GM23338 (cell line): ENCODE data around the gene PRKAA1. TPM values are rescaled to one million over a fixed set of nuclear protein-coding genes. Genes with fewer than 3 reads are reported as not detected.
"Not testable (repeated sequence)": the region's sequence is repeated elsewhere in the genome, so short reads cannot be mapped to it uniquely, and the experiment has no call there.

Experiments
- ATAC-seq: fragments of 200-7000 bp; cut with Tn5 transposase; 3 replicates; pipeline ENCODE4 v1.9.1; 2020
- DNase-seq: peaks from one replicate; pipeline ENCODE4 v3.0.0-alpha.2; 2015; ENCODE audit warnings: low spot score
- H2AFZ ChIP-seq: fragments of 200-600 bp; sonication (generic); 2 replicates; pipeline ENCODE4 v1.8.0; 2016; ENCODE audit warnings: antibody characterized with exemption, mild to moderate bottlenecking, moderate library complexity
- H3F3A ChIP-seq: fragments of 200-600 bp; sonication (generic); replicated peaks from 2 replicates; pipeline ENCODE4 v1.8.0; 2017; ENCODE audit warnings: antibody characterized with exemption, mixed run types, low read depth
- H3K27ac ChIP-seq: fragments of 200-600 bp; sonication (generic); 2 replicates; pipeline ENCODE4 v1.6.1; 2016; ENCODE audit warnings: low read depth
- H3K27me3 ChIP-seq: fragments of 200-600 bp; sonication (generic); 2 replicates; pipeline ENCODE4 v1.8.0; 2016; ENCODE audit warnings: mild to moderate bottlenecking, mixed run types, moderate library complexity; ENCODE audit not compliant: insufficient read depth
- H3K36me3 ChIP-seq: fragments of 200-600 bp; sonication (generic); 2 replicates; pipeline ENCODE4 v1.8.0; 2016; ENCODE audit warnings: mild to moderate bottlenecking; ENCODE audit not compliant: insufficient read depth
- H3K4me1 ChIP-seq: fragments of 200-600 bp; sonication (generic); 2 replicates; pipeline ENCODE4 v1.8.0; 2016; ENCODE audit warnings: mild to moderate bottlenecking, moderate library complexity; ENCODE audit not compliant: insufficient read depth
- H3K4me2 ChIP-seq: fragments of 200-600 bp; sonication (generic); 2 replicates; pipeline ENCODE4 v1.7.1; 2017; ENCODE audit warnings: mixed run types
- H3K4me3 ChIP-seq: fragments of 200-600 bp; sonication (generic); 2 replicates; pipeline ENCODE4 v1.6.1; 2016; ENCODE audit warnings: mixed run types
- H3K79me2 ChIP-seq: fragments of 200-600 bp; sonication (generic); replicated peaks from 2 replicates; pipeline ENCODE4 v1.8.0; 2017; ENCODE audit warnings: mild to moderate bottlenecking; ENCODE audit not compliant: insufficient read depth
- H3K9me2 ChIP-seq: fragments of 200-600 bp; sonication (generic); 2 replicates; pipeline ENCODE4 v1.8.0; 2017; ENCODE audit not compliant: insufficient read depth
- H4K20me1 ChIP-seq: fragments of 200-600 bp; sonication (generic); replicated peaks from 2 replicates; pipeline ENCODE4 v1.8.0; 2017; ENCODE audit warnings: mild to moderate bottlenecking; ENCODE audit not compliant: insufficient read depth
- H3K27ac Mint-ChIP-seq: 2 replicates; pipeline ENCODE4 v1.8.0; 2020; ENCODE audit warnings: inconsistent platforms, mild to moderate bottlenecking, moderate library complexity, mixed read lengths
- H3K27me3 Mint-ChIP-seq: 3 replicates; pipeline ENCODE4 v1.8.0; 2022; ENCODE audit warnings: low read depth, mild to moderate bottlenecking, moderate library complexity, mixed read lengths, inconsistent platforms; ENCODE audit not compliant: insufficient read depth, poor library complexity
- H3K36me3 Mint-ChIP-seq: 3 replicates; pipeline ENCODE4 v1.8.0; 2021; ENCODE audit warnings: low read depth, mild to moderate bottlenecking, inconsistent platforms, moderate library complexity, mixed read lengths
- H3K4me1 Mint-ChIP-seq: 3 replicates; pipeline ENCODE4 v1.8.0; 2020; ENCODE audit warnings: mild to moderate bottlenecking, inconsistent platforms, mixed read lengths
- H3K4me3 Mint-ChIP-seq: 3 replicates; pipeline ENCODE4 v1.8.0; 2021; ENCODE audit warnings: moderate library complexity, mild to moderate bottlenecking, inconsistent platforms, mixed read lengths
- H3K9me3 Mint-ChIP-seq: 3 replicates; pipeline ENCODE4 v1.8.0; 2020; ENCODE audit warnings: moderate library complexity, mild to moderate bottlenecking, inconsistent platforms, mixed read lengths
- CREB1 ChIP-seq: fragments of 250-450 bp; sonication (Bioruptor Pico); IDR thresholded peaks from 2 replicates; pipeline ENCODE4 v1.5.0; 2020; ENCODE audit warnings: low read depth, mild to moderate bottlenecking, moderate library complexity
- EZH2 ChIP-seq: fragments of 200-600 bp; sonication (generic); IDR thresholded peaks from one replicate; pipeline ENCODE4 v1.8.0; 2017; ENCODE audit warnings: antibody characterized with exemption, mild to moderate bottlenecking, low read depth; ENCODE audit not compliant: unreplicated experiment
- ZNF114 ChIP-seq: fragments of 250-450 bp; sonication (Bioruptor Pico); IDR thresholded peaks from 2 replicates; pipeline ENCODE4 v1.5.0; 2020; ENCODE audit warnings: mild to moderate bottlenecking, moderate library complexity
- polyA plus RNA-seq: library from polyadenylated mRNA; unstranded; fragments of >200 nt; fragmentation: Nextera tagmentation; extraction: Ambion mirVana; gene quantifications from 2 replicates; pipeline ENCODE4 v1.2.1, GENCODE V29; 2016
- total RNA-seq: library from RNA; depleted of rRNA; stranded (reverse); fragments of >200 nt; shearing (Covaris generic); gene quantifications from 2 replicates; pipeline ENCODE4 v1.2.3, GENCODE V29; 2014
- TF ChIP-seq, protein P1 (sequence below): IDR thresholded peaks from one replicate; pipeline ENCODE4 v1.6.1; 2018; ENCODE audit warnings: antibody characterized with exemption; ENCODE audit not compliant: unreplicated experiment
- TF ChIP-seq, protein P2 (sequence below): fragments of 250-450 bp; sonication (Bioruptor Pico); IDR thresholded peaks from 2 replicates; pipeline ENCODE4 v1.5.0; 2020; ENCODE audit warnings: mild to moderate bottlenecking, moderate library complexity

The PRKAA1 gene
- total and polyA plus RNA-seq, 2 experiments from 2014 or later = 10.3 to 35.0 TPM

DNA sequence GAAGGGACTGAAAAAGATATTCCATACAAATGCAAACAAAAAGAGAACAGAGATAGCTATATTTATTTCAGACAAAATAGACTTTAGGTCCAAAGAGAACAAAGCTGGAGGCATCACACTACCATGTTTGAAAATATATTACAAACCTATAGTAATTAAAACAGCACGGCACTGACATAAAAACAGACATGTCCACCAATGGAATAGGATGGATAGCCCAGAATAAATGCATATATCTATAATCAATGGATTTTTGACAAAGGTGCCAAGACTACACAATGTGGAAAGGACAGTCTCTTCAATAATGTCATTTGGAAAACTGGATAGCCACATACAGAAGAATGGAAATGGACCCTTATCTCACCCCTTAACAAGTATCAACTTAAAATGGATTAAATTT lies 10.2 kb downstream of the PRKAA1 start (continued):
- TF ChIP-seq, protein P1, sequence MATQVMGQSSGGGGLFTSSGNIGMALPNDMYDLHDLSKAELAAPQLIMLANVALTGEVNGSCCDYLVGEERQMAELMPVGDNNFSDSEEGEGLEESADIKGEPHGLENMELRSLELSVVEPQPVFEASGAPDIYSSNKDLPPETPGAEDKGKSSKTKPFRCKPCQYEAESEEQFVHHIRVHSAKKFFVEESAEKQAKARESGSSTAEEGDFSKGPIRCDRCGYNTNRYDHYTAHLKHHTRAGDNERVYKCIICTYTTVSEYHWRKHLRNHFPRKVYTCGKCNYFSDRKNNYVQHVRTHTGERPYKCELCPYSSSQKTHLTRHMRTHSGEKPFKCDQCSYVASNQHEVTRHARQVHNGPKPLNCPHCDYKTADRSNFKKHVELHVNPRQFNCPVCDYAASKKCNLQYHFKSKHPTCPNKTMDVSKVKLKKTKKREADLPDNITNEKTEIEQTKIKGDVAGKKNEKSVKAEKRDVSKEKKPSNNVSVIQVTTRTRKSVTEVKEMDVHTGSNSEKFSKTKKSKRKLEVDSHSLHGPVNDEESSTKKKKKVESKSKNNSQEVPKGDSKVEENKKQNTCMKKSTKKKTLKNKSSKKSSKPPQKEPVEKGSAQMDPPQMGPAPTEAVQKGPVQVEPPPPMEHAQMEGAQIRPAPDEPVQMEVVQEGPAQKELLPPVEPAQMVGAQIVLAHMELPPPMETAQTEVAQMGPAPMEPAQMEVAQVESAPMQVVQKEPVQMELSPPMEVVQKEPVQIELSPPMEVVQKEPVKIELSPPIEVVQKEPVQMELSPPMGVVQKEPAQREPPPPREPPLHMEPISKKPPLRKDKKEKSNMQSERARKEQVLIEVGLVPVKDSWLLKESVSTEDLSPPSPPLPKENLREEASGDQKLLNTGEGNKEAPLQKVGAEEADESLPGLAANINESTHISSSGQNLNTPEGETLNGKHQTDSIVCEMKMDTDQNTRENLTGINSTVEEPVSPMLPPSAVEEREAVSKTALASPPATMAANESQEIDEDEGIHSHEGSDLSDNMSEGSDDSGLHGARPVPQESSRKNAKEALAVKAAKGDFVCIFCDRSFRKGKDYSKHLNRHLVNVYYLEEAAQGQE = no peak
- no peak for TF ChIP-seq ZNF114 (CRISPR knock-in tag)

DNA sequence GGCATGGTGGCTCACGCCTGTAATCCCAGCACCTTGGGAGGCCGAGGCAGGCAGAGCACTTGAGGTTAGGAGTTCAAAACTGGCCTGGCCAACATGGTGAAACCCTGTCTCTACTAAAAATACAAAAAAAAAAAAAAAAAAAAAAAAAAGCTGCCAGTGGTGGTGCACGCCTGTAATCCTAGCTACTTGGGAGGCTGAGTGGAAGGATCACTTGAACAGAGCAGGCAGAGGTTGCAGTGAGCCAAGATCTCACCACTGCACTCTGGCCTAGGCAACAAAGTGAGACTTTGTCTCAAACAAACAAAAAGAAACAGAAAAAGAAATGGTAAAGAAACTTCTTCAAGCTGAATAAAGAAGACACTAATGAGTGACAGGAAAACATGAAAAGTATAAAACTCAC lies 11.5 kb downstream of the PRKAA1 start:
- H3F3A ChIP-seq, H3K27ac Mint-ChIP-seq, H2AFZ ChIP-seq, H3K27me3 Mint-ChIP-seq, H3K4me2 ChIP-seq, H3K9me3 Mint-ChIP-seq, DNase-seq, H3K9me2 ChIP-seq, H3K4me1 Mint-ChIP-seq, H3K4me3 ChIP-seq, H3K27me3 ChIP-seq, H3K36me3 ChIP-seq, H3K4me3 Mint-ChIP-seq, ATAC-seq, H3K27ac ChIP-seq, H3K4me1 ChIP-seq: not testable (repeated sequence)
- H3K36me3 Mint-ChIP-seq = peaks cover 21% of the 10 kb centered on the region
- Histone ChIP-seq H4K20me1 (peaks cover 54% of the 10 kb centered on the region), H3K79me2 (peaks cover 100% of the 10 kb centered on the region)

DNA sequence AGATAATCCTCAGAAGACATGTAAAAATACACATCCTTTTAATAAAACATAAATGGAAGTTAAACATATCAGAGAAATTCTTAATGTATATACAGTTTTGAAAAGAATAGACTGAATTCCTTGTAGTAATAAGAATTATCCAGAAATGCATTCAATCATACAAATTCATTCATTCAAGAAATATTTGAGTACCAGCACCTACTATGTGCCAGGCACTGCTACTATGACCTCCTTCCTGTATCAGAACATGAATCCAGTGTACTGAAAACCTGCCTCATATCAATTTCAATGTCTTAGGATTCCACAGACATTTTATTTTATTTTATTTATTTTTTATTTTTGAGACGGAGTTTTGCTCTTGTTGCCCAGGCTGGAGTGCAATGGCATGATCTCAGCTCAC lies 13.3 kb downstream of the PRKAA1 start:
- ATAC-seq (no peak), DNase-seq (no peak)
- no peak overlapping the region for H3K4me3 Mint-ChIP-seq
- H3K4me1 ChIP-seq = no peaks in the 10 kb centered on the region
- H3K9me3 Mint-ChIP-seq = peaks cover 7% of the 10 kb centered on the region; the same call in 2 of the 3 replicates
- H3K4me3 ChIP-seq = no peak overlapping the region
- H3K4me1 Mint-ChIP-seq = no peaks in the 10 kb centered on the region; the same call in 1 of the 3 replicates
- H2AFZ ChIP-seq = no peak overlapping the region
- H3K36me3 Mint-ChIP-seq = peaks cover 21% of the 10 kb centered on the region
- H3K4me2 ChIP-seq = no peak overlapping the region
- H3K36me3 ChIP-seq = no peaks in the 10 kb centered on the region; the same call in 1 of the 2 replicates
- H3K27me3 ChIP-seq = no peaks in the 10 kb centered on the region
- no peaks in the 10 kb centered on the region for H3K27me3 Mint-ChIP-seq
- no peaks in the 10 kb centered on the region for H3F3A ChIP-seq
- H3K9me2 ChIP-seq = no peaks in the 10 kb centered on the region
- no peak overlapping the region for H3K27ac Mint-ChIP-seq
- peaks cover 100% of the 10 kb centered on the region for H3K79me2 ChIP-seq
- no peak overlapping the region for H3K27ac ChIP-seq
- H4K20me1 ChIP-seq = peaks cover 41% of the 10 kb centered on the region
- no peak for TF ChIP-seq EZH2
- TF ChIP-seq, protein P2, sequence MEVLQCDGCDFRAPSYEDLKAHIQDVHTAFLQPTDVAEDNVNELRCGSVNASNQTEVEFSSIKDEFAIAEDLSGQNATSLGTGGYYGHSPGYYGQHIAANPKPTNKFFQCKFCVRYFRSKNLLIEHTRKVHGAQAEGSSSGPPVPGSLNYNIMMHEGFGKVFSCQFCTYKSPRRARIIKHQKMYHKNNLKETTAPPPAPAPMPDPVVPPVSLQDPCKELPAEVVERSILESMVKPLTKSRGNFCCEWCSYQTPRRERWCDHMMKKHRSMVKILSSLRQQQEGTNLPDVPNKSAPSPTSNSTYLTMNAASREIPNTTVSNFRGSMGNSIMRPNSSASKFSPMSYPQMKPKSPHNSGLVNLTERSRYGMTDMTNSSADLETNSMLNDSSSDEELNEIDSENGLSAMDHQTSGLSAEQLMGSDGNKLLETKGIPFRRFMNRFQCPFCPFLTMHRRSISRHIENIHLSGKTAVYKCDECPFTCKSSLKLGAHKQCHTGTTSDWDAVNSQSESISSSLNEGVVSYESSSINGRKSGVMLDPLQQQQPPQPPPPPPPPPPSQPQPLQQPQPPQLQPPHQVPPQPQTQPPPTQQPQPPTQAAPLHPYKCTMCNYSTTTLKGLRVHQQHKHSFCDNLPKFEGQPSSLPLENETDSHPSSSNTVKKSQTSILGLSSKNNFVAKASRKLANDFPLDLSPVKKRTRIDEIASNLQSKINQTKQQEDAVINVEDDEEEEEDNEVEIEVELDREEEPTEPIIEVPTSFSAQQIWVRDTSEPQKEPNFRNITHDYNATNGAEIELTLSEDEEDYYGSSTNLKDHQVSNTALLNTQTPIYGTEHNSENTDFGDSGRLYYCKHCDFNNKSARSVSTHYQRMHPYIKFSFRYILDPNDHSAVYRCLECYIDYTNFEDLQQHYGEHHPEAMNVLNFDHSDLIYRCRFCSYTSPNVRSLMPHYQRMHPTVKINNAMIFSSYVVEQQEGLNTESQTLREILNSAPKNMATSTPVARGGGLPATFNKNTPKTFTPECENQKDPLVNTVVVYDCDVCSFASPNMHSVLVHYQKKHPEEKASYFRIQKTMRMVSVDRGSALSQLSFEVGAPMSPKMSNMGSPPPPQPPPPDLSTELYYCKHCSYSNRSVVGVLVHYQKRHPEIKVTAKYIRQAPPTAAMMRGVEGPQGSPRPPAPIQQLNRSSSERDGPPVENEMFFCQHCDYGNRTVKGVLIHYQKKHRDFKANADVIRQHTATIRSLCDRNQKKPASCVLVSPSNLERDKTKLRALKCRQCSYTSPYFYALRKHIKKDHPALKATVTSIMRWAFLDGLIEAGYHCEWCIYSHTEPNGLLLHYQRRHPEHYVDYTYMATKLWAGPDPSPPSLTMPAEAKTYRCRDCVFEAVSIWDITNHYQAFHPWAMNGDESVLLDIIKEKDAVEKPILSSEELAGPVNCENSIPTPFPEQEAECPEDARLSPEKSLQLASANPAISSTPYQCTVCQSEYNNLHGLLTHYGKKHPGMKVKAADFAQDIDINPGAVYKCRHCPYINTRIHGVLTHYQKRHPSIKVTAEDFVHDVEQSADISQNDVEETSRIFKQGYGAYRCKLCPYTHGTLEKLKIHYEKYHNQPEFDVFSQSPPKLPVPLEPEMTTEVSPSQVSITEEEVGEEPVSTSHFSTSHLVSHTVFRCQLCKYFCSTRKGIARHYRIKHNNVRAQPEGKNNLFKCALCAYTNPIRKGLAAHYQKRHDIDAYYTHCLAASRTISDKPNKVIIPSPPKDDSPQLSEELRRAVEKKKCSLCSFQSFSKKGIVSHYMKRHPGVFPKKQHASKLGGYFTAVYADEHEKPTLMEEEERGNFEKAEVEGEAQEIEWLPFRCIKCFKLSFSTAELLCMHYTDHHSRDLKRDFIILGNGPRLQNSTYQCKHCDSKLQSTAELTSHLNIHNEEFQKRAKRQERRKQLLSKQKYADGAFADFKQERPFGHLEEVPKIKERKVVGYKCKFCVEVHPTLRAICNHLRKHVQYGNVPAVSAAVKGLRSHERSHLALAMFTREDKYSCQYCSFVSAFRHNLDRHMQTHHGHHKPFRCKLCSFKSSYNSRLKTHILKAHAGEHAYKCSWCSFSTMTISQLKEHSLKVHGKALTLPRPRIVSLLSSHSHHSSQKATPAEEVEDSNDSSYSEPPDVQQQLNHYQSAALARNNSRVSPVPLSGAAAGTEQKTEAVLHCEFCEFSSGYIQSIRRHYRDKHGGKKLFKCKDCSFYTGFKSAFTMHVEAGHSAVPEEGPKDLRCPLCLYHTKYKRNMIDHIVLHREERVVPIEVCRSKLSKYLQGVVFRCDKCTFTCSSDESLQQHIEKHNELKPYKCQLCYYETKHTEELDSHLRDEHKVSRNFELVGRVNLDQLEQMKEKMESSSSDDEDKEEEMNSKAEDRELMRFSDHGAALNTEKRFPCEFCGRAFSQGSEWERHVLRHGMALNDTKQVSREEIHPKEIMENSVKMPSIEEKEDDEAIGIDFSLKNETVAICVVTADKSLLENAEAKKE (CRISPR knock-in tag) = no peak
- no peak for TF ChIP-seq CREB1
- TF ChIP-seq, protein P1 = no peak
